Measurements from ENCODE around the gene ANKRD35. TPM values are rescaled to one million over a fixed set of nuclear protein-coding genes. Genes with fewer than 3 reads are reported as not detected.

ANKRD35 gene
- total RNA-seq, 1 donor from 2014 or later, result 2.1 TPM

GRCh38 chr1:145886390-145886789 lies 724 bp upstream of the ANKRD35 start:
- no peak for DNase-seq
- peaks cover 9% of the 10 kb centered on the region for H3K4me1 Mint-ChIP-seq (ENCODE audit: low read depth, unreplicated experiment)
- peak overlapping the region; percentile 62 for H3K27ac Mint-ChIP-seq (ENCODE audit: unreplicated experiment)
- H3K27me3 Mint-ChIP-seq (ENCODE audit: unreplicated experiment), result peaks cover 13% of the 10 kb centered on the region
- peak overlapping the region; percentile 88 for H3K4me3 Mint-ChIP-seq (ENCODE audit: unreplicated experiment)
- TF ChIP-seq CTCF (IDR thresholded peaks at IDR 0.05; ENCODE audit: partially characterized antibody, unreplicated experiment), result no peak
- no peaks in the 10 kb centered on the region for H3K36me3 Mint-ChIP-seq (ENCODE audit: unreplicated experiment)
- no peaks in the 10 kb centered on the region for H3K9me3 Mint-ChIP-seq (ENCODE audit: unreplicated experiment)

GRCh38 chr1:145884675-145885074 lies 991 bp downstream of the ANKRD35 start:
- Mint-ChIP-seq H3K9me3 (ENCODE audit: unreplicated experiment) (no peaks in the 10 kb centered on the region), H3K4me1 (ENCODE audit: low read depth, unreplicated experiment) (peaks cover 9% of the 10 kb centered on the region), H3K27me3 (ENCODE audit: unreplicated experiment) (peaks cover 13% of the 10 kb centered on the region), H3K27ac (ENCODE audit: unreplicated experiment) (peak overlapping the region; percentile 65), H3K36me3 (ENCODE audit: unreplicated experiment) (no peaks in the 10 kb centered on the region), H3K4me3 (ENCODE audit: unreplicated experiment) (peak overlapping the region; percentile 88)
- peak; percentile 59 for DNase-seq
- no peak for TF ChIP-seq CTCF (IDR thresholded peaks at IDR 0.05; ENCODE audit: partially characterized antibody, unreplicated experiment)

GRCh38 chr1:145879775-145880174 lies 5.9 kb downstream of the ANKRD35 start:
- Mint-ChIP-seq H3K36me3 (ENCODE audit: unreplicated experiment) (peaks cover 5% of the 10 kb centered on the region), H3K27me3 (ENCODE audit: unreplicated experiment) (peaks cover 7% of the 10 kb centered on the region), H3K9me3 (ENCODE audit: unreplicated experiment) (no peaks in the 10 kb centered on the region), H3K27ac (ENCODE audit: unreplicated experiment) (no peak overlapping the region), H3K4me3 (ENCODE audit: unreplicated experiment) (no peak overlapping the region), H3K4me1 (ENCODE audit: low read depth, unreplicated experiment) (peaks cover 3% of the 10 kb centered on the region)
- no peak for DNase-seq
- TF ChIP-seq CTCF (IDR thresholded peaks at IDR 0.05; ENCODE audit: partially characterized antibody, unreplicated experiment), result no peak

GRCh38 chr1:145878724-145879123 lies 6.9 kb downstream of the ANKRD35 start:
- H3K9me3 Mint-ChIP-seq (ENCODE audit: unreplicated experiment), result no peaks in the 10 kb centered on the region
- no peak for TF ChIP-seq CTCF (IDR thresholded peaks at IDR 0.05; ENCODE audit: partially characterized antibody, unreplicated experiment)
- H3K4me3 Mint-ChIP-seq (ENCODE audit: unreplicated experiment), result no peak overlapping the region
- H3K27me3 Mint-ChIP-seq (ENCODE audit: unreplicated experiment), result peaks cover 8% of the 10 kb centered on the region
- peaks cover 5% of the 10 kb centered on the region for H3K36me3 Mint-ChIP-seq (ENCODE audit: unreplicated experiment)
- no peak for DNase-seq
- H3K4me1 Mint-ChIP-seq (ENCODE audit: low read depth, unreplicated experiment), result no peaks in the 10 kb centered on the region
- no peak overlapping the region for H3K27ac Mint-ChIP-seq (ENCODE audit: unreplicated experiment)

GRCh38 chr1:145877923-145878486 lies 7.7 kb downstream of the ANKRD35 start:
- no peak for TF ChIP-seq CTCF (IDR thresholded peaks at IDR 0.05; ENCODE audit: partially characterized antibody, unreplicated experiment)
- no peak overlapping the region for H3K4me3 Mint-ChIP-seq (ENCODE audit: unreplicated experiment)
- DNase-seq, result no peak
- peaks cover 5% of the 10 kb centered on the region for H3K36me3 Mint-ChIP-seq (ENCODE audit: unreplicated experiment)
- H3K4me1 Mint-ChIP-seq (ENCODE audit: low read depth, unreplicated experiment), result peaks cover 2% of the 10 kb centered on the region
- H3K27ac Mint-ChIP-seq (ENCODE audit: unreplicated experiment), result no peak overlapping the region
- no peaks in the 10 kb centered on the region for H3K9me3 Mint-ChIP-seq (ENCODE audit: unreplicated experiment)
- peaks cover 10% of the 10 kb centered on the region for H3K27me3 Mint-ChIP-seq (ENCODE audit: unreplicated experiment)

Measured in glutamatergic neuron (in vitro differentiated cells).